RWPE2 (cell line): ENCODE measurements around the gene IFT80.
A peak's percentile ranks its signal among the peaks of the same experiment; 100 is the strongest.

ENCODE experiments used
- ATAC-seq: fragments of 200-7000 bp; cut with Tn5 transposase; 3 replicates; pipeline ENCODE4 v1.9.1; 2021; ENCODE audit warnings: low read depth
- DNase-seq: peaks from one replicate; pipeline ENCODE4 v3.0.0-alpha.2; 2020; ENCODE audit warnings: low spot score
- H3K27ac ChIP-seq: fragments of 450-650 bp; 2 replicates; pipeline ENCODE4 v1.5.1; 2017; ENCODE audit warnings: mild to moderate bottlenecking; ENCODE audit not compliant: poor library complexity, severe bottlenecking
- H3K27me3 ChIP-seq: fragments of 250-450 bp; sonication (Bioruptor Pico); 2 replicates; pipeline ENCODE4 v1.5.1; 2021; ENCODE audit warnings: mild to moderate bottlenecking, moderate library complexity; ENCODE audit not compliant: insufficient read depth, poor library complexity, severe bottlenecking
- H3K36me3 ChIP-seq: fragments of 250-450 bp; sonication (Bioruptor Pico); 2 replicates; pipeline ENCODE4 v1.5.1; 2020; ENCODE audit warnings: low read depth, mild to moderate bottlenecking, moderate library complexity
- H3K4me1 ChIP-seq: fragments of 250-450 bp; sonication (Bioruptor Pico); 2 replicates; pipeline ENCODE4 v1.5.1; 2021; ENCODE audit warnings: mild to moderate bottlenecking, moderate library complexity; ENCODE audit not compliant: insufficient read depth, poor library complexity, severe bottlenecking
- H3K4me3 ChIP-seq: fragments of 250-450 bp; sonication (Bioruptor Pico); 2 replicates; pipeline ENCODE4 v1.5.1; 2021; ENCODE audit warnings: mild to moderate bottlenecking, moderate library complexity; ENCODE audit not compliant: severe bottlenecking
- H3K9me3 ChIP-seq: fragments of 250-450 bp; sonication (Bioruptor Pico); 2 replicates; pipeline ENCODE4 v1.5.1; 2021; ENCODE audit warnings: mild to moderate bottlenecking, moderate library complexity; ENCODE audit not compliant: severe bottlenecking
- CTCF ChIP-seq: fragments of 450-650 bp; IDR thresholded peaks from one replicate; pipeline ENCODE4 v1.5.1; 2017; ENCODE audit warnings: mild to moderate bottlenecking, moderate library complexity; ENCODE audit not compliant: poor library complexity, severe bottlenecking

IFT80 gene

GRCh38 chr3:160226026-160226907, 172.8 kb downstream of the IFT80 start:
- DNase-seq = no peak
- Histone ChIP-seq H3K27me3 (peaks cover 68% of the 10 kb centered on the region), H3K4me3 (peak overlapping the region; percentile 41), H3K36me3 (no peaks in the 10 kb centered on the region), H3K27ac (no peak overlapping the region), H3K4me1 (no peaks in the 10 kb centered on the region), H3K9me3 (no peaks in the 10 kb centered on the region)
- TF ChIP-seq CTCF = no peak
- ATAC-seq = no peak; the same call in 2 of the 3 replicates

GRCh38 chr3:160225176-160226025, 173.6 kb downstream of the IFT80 start, which contains the start of gene C3orf80:
TSS of gene C3orf80 (plus strand) at chr3:160225422. CDS start at chr3:160225636, 214 bp downstream.
- H3K27ac ChIP-seq = no peak within 1 kb of the TSS

GRCh38 chr3:160224811-160225175, 174.2 kb downstream of the IFT80 start:
- H3K27me3 ChIP-seq = peaks cover 61% of the 10 kb centered on the region
- no peaks in the 10 kb centered on the region for H3K9me3 ChIP-seq
- no peaks in the 10 kb centered on the region for H3K36me3 ChIP-seq
- H3K4me1 ChIP-seq = no peaks in the 10 kb centered on the region
- DNase-seq (no peak), ATAC-seq (no peak)
- peak overlapping the region; percentile 41 for H3K4me3 ChIP-seq
- no peak for TF ChIP-seq CTCF
- no peak overlapping the region for H3K27ac ChIP-seq

More at GRCh38 chr3:160225176-160226025, 173.6 kb downstream of the IFT80 start, which contains the start of gene C3orf80:
- TF ChIP-seq CTCF = peak; percentile 48
- no peaks in the 10 kb centered on the region for H3K9me3 ChIP-seq
- peak; percentile 52 for DNase-seq
- no peaks in the 10 kb centered on the region for H3K4me1 ChIP-seq
- peaks cover 67% of the 10 kb centered on the region for H3K27me3 ChIP-seq
- H3K4me3 ChIP-seq = peak within 1 kb of the TSS; percentile 41
- H3K36me3 ChIP-seq = no peaks in the 10 kb centered on the region
- ATAC-seq = peak; percentile 83

GRCh38 chr3:160224256-160224655, 174.8 kb downstream of the IFT80 start:
- ATAC-seq (no peak), DNase-seq (no peak)
- H3K4me1 ChIP-seq = no peaks in the 10 kb centered on the region
- no peaks in the 10 kb centered on the region for H3K9me3 ChIP-seq
- H3K27me3 ChIP-seq = peaks cover 61% of the 10 kb centered on the region
- TF ChIP-seq CTCF = no peak
- H3K36me3 ChIP-seq = no peaks in the 10 kb centered on the region
- H3K4me3 ChIP-seq = no peak overlapping the region
- H3K27ac ChIP-seq = no peak overlapping the region
